ENCODE data around the gene NADSYN1.
"Not testable (repeated sequence)": the region's sequence is repeated elsewhere in the genome, so short reads cannot be mapped to it uniquely, and the experiment has no call there.

Gene NADSYN1

GRCh38 chr11:71491531-71491930, 38.5 kb downstream of the NADSYN1 start:
- DNase-seq, result no peak

DNA sequence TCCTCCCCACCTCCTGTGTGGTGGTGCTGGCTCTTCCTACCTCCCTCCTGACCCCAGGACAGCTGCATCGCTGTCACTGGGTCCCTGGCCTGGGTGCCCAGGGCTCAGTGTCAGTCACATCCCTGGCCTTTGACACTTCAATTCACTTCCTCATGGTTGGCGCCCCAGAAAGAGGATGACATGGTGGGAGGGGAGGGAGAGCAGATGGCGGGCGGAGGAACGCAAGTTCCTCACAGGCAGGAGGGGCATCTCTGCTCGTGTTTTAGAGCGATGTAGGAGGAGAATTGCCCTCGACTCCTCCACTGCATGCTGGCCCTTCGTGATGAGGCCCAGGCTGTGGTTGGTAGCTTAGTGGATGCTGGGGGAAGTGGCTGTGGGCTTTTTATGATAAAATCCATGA, 38.9 kb downstream of the NADSYN1 start:
- DNase-seq, result no peak

DNA sequence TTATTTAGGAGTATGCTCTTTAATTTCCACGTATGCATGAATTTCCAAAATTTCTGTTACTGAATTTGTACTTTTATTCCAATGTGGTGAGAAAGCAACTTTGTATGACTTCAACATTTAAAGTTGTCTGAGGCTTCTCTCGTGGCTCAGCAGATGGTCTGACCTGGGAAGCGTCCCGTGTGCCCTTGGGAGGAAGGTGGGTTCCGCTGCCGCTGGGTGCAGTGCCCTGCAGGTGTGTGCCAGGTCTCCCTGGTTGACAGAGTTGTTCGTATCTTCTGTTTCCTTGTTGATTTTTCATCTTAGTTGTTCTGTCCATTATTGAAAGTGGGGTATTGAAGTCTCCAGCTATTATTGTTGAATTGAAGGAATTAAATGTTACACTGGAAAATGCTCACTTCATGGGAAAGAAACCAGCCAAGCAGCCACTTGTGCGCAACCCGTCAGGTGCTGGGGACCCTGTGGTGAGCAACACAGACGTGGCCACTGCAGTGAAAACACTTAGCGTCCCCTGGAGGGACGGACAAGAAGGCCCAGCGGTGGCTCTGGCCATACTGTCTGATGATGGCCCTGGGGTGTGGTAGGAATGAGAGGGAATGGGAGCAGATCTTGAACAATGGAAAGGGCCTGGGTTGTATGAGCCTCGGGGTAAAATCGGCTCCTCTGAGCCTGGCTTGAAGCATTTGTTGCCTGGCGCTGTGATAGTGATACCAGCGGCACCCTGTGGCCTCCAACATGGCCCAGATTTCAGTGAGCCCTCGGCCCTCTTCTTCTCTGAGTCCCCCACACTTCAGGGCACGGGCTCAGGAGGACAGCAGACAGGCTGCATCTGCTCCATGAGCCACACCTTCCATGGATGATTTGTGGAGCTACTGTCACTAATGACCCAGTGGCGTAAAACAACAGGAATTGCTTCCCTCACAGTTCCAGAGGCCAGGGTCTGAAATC, 42.6 kb downstream of the NADSYN1 start:
- no peak for DNase-seq

- DNase-seq, result no peak
Measured at GRCh38 chr11:71496421-71496820, 43.4 kb downstream of the NADSYN1 start.

DNA sequence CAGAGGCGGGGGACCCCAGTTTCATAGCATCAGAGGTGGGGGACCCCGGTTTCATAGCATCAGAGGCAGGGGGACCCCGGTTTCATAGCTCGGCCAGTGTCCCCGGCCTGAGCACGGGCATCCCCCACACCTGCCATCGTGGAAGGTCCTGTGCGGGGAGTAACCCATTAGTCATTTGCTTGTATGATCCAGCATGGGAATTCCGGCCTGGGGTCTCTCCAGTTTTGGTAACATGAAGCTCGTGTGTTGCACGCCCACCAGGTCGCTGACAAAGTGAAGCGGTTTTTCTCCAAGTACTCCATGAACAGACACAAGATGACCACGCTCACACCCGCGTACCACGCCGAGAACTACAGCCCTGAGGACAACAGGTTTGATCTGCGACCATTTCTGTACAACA, 45.1 kb downstream of the NADSYN1 start:
- no peak for DNase-seq

- DNase-seq, result no peak
Measured at GRCh38 chr11:71499125-71499524, 46.1 kb downstream of the NADSYN1 start.

DNA sequence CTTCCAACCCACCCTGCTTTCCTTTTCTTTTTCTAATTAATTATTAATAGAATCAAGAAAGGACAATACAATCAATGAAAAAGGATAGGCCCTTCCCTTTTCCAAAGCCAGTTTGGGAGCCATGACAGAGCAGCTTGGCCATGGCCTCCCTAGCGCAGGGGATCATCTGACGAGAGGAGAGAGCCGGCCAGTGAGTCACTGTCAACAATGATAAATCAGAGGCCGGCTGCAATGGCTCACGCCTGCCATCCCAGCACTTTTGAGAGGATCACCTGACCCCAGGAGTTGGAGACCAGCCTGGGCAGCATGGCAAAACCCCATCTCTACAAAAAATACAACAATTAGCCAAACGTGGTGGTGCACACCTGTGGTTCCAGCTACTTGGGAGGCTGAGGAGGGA, 46.5 kb downstream of the NADSYN1 start:
- DNase-seq, result no peak

- no peak for DNase-seq
Measured at GRCh38 chr11:71500601-71501021, 47.6 kb downstream of the NADSYN1 start.

GRCh38 chr11:71501071-71501985, 48.3 kb downstream of the NADSYN1 start:
- no peak for DNase-seq

GRCh38 chr11:71502026-71502425, 49.0 kb downstream of the NADSYN1 start:
- DNase-seq, result no peak

- DNase-seq, result no peak
Measured at GRCh38 chr11:71502871-71503435, 50.0 kb downstream of the NADSYN1 start.

DNA sequence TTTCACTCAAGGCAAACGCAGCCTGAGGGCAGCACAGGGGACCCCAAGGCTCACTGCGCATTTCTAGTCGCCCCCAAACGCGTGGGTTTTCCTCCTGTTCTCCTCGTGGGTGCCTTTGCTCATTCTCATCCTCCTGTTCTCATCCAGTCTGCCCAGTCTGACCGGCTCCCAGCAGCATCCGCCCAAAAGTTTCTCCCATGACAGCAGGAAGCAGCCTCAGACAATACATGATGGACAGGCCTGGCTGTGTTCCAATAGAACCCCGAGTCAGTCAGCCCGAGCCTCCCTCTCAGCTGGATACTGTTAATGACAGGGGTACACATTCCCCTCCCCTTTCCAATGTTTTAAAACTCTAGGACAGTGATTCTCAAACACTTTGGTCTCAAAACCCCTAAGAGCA, 51.5 kb downstream of the NADSYN1 start:
- no peak for DNase-seq

DNA sequence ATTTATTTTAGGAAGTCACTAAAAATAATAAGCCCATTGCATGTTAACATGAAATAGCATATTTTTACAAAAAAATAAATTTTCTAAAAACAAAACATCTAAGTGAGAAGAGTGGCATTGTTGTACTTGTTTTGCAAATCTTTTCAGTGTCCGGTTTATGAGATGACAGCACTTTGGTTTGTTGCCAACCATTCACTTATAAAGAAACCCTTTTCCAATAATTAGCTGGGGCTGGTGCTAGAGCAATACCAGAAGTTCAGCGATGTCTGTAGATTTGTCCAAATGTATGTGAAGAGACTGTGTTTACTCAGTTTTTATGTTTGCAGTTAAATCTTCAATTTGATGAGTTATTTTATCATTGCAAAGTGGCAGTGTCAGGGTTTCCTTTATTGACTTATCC, 52.0 kb downstream of the NADSYN1 start:
- no peak for DNase-seq

DNA sequence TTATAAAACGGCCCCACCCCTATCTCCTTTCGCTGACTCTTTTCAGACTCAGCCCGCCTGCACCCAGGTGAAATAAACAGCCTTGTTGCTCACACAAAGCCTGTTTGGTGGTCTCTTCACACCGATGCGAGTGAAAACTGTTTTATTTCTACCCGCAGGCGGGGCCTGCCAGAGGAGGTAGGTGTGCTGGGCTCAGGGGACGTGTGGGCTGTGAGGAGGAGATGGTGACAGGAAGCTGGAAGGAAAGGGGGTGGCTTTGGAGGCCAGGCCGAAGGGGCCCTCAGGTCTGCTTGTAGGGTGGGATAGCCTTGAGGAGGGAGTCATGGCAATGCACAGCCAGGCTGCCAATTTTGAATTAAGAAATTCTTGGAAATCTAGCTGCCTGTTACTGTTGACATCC, 52.8 kb downstream of the NADSYN1 start:
- DNase-seq, result no peak

- DNase-seq, result no peak
Measured at GRCh38 chr11:71507102-71507501, 54.1 kb downstream of the NADSYN1 start.

- no peak for DNase-seq
Measured at GRCh38 chr11:71518506-71519471, 65.8 kb downstream of the NADSYN1 start.

DNA sequence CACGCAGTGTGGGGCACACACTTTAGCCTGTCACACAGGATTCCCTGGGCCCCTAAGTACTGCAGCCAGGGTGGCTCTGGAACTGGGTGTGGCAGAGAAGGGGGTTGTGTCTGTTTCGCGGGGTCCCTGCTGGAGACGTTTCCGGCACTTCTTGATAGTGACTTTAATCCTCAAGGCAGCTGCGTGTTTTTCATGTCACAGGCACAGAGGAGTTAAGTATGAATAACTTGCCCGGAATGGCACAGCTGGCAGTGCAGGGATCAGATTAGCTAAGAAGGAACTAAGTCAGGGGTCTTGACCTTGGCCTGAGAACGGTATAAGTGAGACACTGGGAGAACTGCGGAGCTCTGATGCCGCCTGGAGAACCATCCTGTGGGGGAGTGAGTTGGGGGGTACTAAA, 66.5 kb downstream of the NADSYN1 start:
- no peak for DNase-seq

DNA sequence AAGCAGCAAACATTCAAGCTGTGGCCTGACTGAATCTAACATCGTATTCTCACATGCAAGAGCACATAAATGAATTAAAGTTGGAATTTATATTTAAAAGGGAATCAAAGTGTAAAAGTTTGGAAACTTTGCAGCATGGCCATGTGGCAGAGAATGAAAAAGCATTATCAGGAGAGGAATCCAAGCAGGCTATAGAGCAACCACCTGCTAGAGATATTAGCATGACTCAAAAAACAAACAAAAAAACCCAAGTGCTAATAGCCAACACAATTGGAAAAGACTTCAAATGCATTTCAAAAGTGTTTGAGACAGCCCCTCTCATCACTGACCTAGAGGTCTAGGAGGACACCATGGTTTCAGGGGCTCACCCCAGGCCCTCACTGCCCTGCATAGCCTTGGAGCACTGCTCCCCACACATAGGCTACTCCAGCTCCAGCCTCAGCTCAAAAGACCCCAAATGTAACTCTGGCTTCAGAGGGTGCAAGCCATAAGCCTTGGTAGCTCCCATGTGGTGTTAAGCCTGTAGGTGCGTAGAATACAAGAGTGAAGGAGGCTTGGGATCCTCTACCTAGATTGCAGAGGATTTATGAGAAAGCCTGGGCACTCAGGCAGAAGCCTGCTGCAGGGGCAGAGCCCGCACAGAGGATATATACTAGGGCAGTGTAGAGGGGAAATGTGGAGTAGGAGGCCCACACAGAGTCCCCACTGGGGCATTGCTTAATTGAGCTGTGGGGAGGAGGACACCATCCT, 72.4 kb downstream of the NADSYN1 start:
- no peak for DNase-seq

DNA sequence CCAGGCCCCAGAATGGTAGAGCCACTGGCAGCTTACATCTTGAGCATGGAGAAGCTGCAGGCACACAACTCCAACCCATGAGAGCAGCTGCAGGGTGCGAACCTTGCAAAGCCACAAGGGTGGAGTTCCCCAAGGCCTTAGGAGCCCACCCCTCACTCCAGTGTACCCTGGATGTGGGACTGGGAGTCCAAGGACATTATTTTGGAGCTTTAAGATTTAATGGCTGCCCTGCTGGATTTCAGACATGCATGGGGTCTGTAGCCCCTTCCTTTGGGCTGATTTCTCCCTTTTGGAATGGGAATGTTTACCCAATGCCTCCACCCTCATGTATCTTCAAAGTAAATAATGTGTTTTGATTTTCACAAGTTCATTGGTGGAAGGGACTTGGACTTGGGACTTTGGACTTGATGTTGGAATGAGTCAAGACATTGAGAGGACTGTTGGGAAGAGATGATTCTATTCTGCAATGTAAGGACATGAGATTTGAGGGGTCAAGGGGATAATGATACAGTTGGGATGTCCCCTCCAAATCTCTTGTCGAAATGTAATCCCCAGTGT, 73.0 kb downstream of the NADSYN1 start:
- no peak for DNase-seq

GRCh38 chr11:71526796-71527575, 74.0 kb downstream of the NADSYN1 start, which contains the start of gene KRTAP5-7:
TSS of gene KRTAP5-7 (plus strand) at chr11:71527267. CDS start at chr11:71527301, 34 bp downstream.
- not testable (repeated sequence) for DNase-seq
